ENCODE data around the gene MASP1.

GRCh38 chr3:187281191-187281714 is 10.3 kb downstream of the MASP1 start:
- TF ChIP-seq, protein P1, sequence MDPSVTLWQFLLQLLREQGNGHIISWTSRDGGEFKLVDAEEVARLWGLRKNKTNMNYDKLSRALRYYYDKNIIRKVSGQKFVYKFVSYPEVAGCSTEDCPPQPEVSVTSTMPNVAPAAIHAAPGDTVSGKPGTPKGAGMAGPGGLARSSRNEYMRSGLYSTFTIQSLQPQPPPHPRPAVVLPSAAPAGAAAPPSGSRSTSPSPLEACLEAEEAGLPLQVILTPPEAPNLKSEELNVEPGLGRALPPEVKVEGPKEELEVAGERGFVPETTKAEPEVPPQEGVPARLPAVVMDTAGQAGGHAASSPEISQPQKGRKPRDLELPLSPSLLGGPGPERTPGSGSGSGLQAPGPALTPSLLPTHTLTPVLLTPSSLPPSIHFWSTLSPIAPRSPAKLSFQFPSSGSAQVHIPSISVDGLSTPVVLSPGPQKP (IDR thresholded peaks at IDR 0.05; ENCODE audit: low read depth, low read length): no peak
- TF ChIP-seq, protein P2, sequence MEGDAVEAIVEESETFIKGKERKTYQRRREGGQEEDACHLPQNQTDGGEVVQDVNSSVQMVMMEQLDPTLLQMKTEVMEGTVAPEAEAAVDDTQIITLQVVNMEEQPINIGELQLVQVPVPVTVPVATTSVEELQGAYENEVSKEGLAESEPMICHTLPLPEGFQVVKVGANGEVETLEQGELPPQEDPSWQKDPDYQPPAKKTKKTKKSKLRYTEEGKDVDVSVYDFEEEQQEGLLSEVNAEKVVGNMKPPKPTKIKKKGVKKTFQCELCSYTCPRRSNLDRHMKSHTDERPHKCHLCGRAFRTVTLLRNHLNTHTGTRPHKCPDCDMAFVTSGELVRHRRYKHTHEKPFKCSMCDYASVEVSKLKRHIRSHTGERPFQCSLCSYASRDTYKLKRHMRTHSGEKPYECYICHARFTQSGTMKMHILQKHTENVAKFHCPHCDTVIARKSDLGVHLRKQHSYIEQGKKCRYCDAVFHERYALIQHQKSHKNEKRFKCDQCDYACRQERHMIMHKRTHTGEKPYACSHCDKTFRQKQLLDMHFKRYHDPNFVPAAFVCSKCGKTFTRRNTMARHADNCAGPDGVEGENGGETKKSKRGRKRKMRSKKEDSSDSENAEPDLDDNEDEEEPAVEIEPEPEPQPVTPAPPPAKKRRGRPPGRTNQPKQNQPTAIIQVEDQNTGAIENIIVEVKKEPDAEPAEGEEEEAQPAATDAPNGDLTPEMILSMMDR (IDR thresholded peaks at IDR 0.05): no peak
- no peak for TF ChIP-seq MAX (IDR thresholded peaks at IDR 0.05)
- no peak for TF ChIP-seq PBX3 (IDR thresholded peaks at IDR 0.05)
- TF ChIP-seq POLR2A (IDR thresholded peaks at IDR 0.05; ENCODE audit: low read length): no peak
